ENCODE measurements around the gene GRK2.
"Not testable (repeated sequence)": the region's sequence is repeated elsewhere in the genome, so short reads cannot be mapped to it uniquely, and the experiment has no call there.

Gene GRK2

GRCh38 chr11:67266449-67267187, at the start of gene GRK2:
Gene GRK2 (plus strand): TSS chr11:67266473. CDS start chr11:67266700, 227 bp downstream.
- no peak for DNase-seq (ENCODE audit: low read depth in 2 of 2, low spot score in 1 of 2)

GRCh38 chr11:67227726-67228125, 38.5 kb upstream of the GRK2 start:
- DNase-seq (ENCODE audit: low read depth in 2 of 2, low spot score in 1 of 2) = no peak

GRCh38 chr11:67230406-67230805, 35.9 kb upstream of the GRK2 start:
- no peak for DNase-seq (ENCODE audit: low read depth in 2 of 2, low spot score in 1 of 2)

GRCh38 chr11:67230886-67231285, 35.4 kb upstream of the GRK2 start:
- no peak for DNase-seq (ENCODE audit: low read depth in 2 of 2, low spot score in 1 of 2)

- no peak for DNase-seq (ENCODE audit: low read depth in 2 of 2, low spot score in 1 of 2)
Measured at GRCh38 chr11:67233584-67234190, 32.6 kb upstream of the GRK2 start.

- DNase-seq (ENCODE audit: low read depth in 2 of 2, low spot score in 1 of 2) = not testable (repeated sequence)
Measured at GRCh38 chr11:67234571-67234970, 31.7 kb upstream of the GRK2 start.

- no peak for DNase-seq (ENCODE audit: low read depth in 2 of 2, low spot score in 1 of 2)
Measured at GRCh38 chr11:67237574-67237973, 28.7 kb upstream of the GRK2 start.

- no peak for DNase-seq (ENCODE audit: low read depth in 2 of 2, low spot score in 1 of 2)
Measured at GRCh38 chr11:67238894-67239782, 27.1 kb upstream of the GRK2 start.

- peak; percentile 85 to 89 for DNase-seq (ENCODE audit: low read depth in 2 of 2, low spot score in 1 of 2)
Measured at GRCh38 chr11:67239783-67240575, 26.3 kb upstream of the GRK2 start.

- peak; percentile 40 to 50 for DNase-seq (ENCODE audit: low read depth in 2 of 2, low spot score in 1 of 2)
Measured at GRCh38 chr11:67240576-67241389, 25.5 kb upstream of the GRK2 start.

GRCh38 chr11:67242548-67242947, 23.7 kb upstream of the GRK2 start:
- DNase-seq (ENCODE audit: low read depth in 2 of 2, low spot score in 1 of 2) = no peak

GRCh38 chr11:67243051-67243450, 23.2 kb upstream of the GRK2 start:
- no peak for DNase-seq (ENCODE audit: low read depth in 2 of 2, low spot score in 1 of 2)

GRCh38 chr11:67245046-67245445, 21.2 kb upstream of the GRK2 start:
- DNase-seq (ENCODE audit: low read depth in 2 of 2, low spot score in 1 of 2) = no peak

GRCh38 chr11:67247946-67248550, 18.2 kb upstream of the GRK2 start:
- DNase-seq (ENCODE audit: low read depth in 2 of 2, low spot score in 1 of 2) = no peak

GRCh38 chr11:67248653-67249052, 17.6 kb upstream of the GRK2 start:
- no peak for DNase-seq (ENCODE audit: low read depth in 2 of 2, low spot score in 1 of 2)

GRCh38 chr11:67250059-67251043, 15.9 kb upstream of the GRK2 start:
- no peak for DNase-seq (ENCODE audit: low read depth in 2 of 2, low spot score in 1 of 2)

- no peak for DNase-seq (ENCODE audit: low read depth in 2 of 2, low spot score in 1 of 2)
Measured at GRCh38 chr11:67251841-67252240, 14.4 kb upstream of the GRK2 start.

GRCh38 chr11:67252831-67253239, 13.4 kb upstream of the GRK2 start:
- no peak for DNase-seq (ENCODE audit: low read depth in 2 of 2, low spot score in 1 of 2)

Data from stimulated activated CD8-positive, alpha-beta memory T cell treated with anti-CD3 and anti-CD28 coated beads, Interleukin-4, amount 100 ng/mL, for 1 hour (primary cell).